Right kidney (tissue), 1 donor: ENCODE data around the gene ABTB1.

Source experiments
- DNase-seq: peaks from one replicate; pipeline ENCODE4 v3.0.0-alpha.2; 2016

Gene ABTB1

GRCh38 chr3:127685708-127686511 lies 13.2 kb downstream of the ABTB1 start:
- no peak for DNase-seq

GRCh38 chr3:127686512-127686894 lies 13.8 kb downstream of the ABTB1 start:
- DNase-seq: no peak

GRCh38 chr3:127687228-127687737 lies 14.5 kb downstream of the ABTB1 start:
- DNase-seq: no peak

- no peak for DNase-seq
These were observed 15.3 kb downstream of the ABTB1 start for GRCh38 chr3:127688022-127688415.

GRCh38 chr3:127688416-127689265 lies 15.9 kb downstream of the ABTB1 start:
- DNase-seq: no peak

- DNase-seq: no peak
These were observed 16.6 kb downstream of the ABTB1 start for GRCh38 chr3:127689266-127689860.

GRCh38 chr3:127690106-127690505 lies 17.4 kb downstream of the ABTB1 start:
- DNase-seq: no peak

- peak; percentile 44 for DNase-seq
These were observed 18.2 kb downstream of the ABTB1 start for GRCh38 chr3:127690823-127691452.

- DNase-seq: no peak
These were observed 18.7 kb downstream of the ABTB1 start for GRCh38 chr3:127691489-127691888.

GRCh38 chr3:127691974-127692373 lies 19.2 kb downstream of the ABTB1 start:
- DNase-seq: no peak

- no peak for DNase-seq
These were observed 20.0 kb downstream of the ABTB1 start for GRCh38 chr3:127692501-127693335.

- DNase-seq: no peak
These were observed 20.6 kb downstream of the ABTB1 start for GRCh38 chr3:127693336-127693843.

GRCh38 chr3:127694467-127695215 lies 21.9 kb downstream of the ABTB1 start:
- DNase-seq: no peak

- peak; percentile 67 for DNase-seq
These were observed 24.9 kb downstream of the ABTB1 start for GRCh38 chr3:127697551-127698240.

GRCh38 chr3:127698286-127698685 lies 25.5 kb downstream of the ABTB1 start:
- no peak for DNase-seq

- no peak for DNase-seq
These were observed 26.1 kb downstream of the ABTB1 start for GRCh38 chr3:127698691-127699415.

GRCh38 chr3:127699416-127700300 lies 26.9 kb downstream of the ABTB1 start:
- DNase-seq: no peak

- DNase-seq: no peak
These were observed 27.7 kb downstream of the ABTB1 start for GRCh38 chr3:127700406-127700805.
